HG03432 (cell line): ENCODE measurements around the gene RHBDL1.

Experiments
- ATAC-seq: cut with Tn5 transposase; IDR thresholded peaks from one replicate; pipeline ENCODE4 v1.9.1; 2021; ENCODE audit warnings: mild to moderate bottlenecking, moderate library complexity; ENCODE audit not compliant: unreplicated experiment

RHBDL1 gene

DNA sequence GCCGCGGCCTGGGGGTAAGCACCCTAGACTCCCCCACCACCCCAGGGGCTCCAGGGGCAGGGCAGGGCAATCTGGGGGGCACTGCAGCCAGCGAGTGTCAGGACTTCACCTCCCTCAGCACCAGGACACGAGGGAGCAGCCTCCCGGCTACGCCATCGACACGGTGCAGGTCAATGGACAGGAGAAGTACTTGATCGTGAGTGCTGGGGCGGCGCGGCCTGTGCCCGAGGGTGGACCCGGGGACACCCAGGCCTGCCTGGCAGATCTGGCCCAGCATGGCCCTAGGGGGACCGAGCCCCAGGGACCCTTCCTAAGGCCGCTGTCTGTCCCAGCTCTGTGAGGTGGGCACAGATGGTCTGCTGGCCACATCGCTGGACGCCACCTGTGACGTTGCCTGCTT lies 3.1 kb upstream of the RHBDL1 start:
- ATAC-seq, result no peak

- no peak for ATAC-seq
Observed at GRCh38 chr16:672851-673250, 2.6 kb upstream of the RHBDL1 start.

GRCh38 chr16:673399-673991 lies 2.0 kb upstream of the RHBDL1 start:
- ATAC-seq, result no peak

DNA sequence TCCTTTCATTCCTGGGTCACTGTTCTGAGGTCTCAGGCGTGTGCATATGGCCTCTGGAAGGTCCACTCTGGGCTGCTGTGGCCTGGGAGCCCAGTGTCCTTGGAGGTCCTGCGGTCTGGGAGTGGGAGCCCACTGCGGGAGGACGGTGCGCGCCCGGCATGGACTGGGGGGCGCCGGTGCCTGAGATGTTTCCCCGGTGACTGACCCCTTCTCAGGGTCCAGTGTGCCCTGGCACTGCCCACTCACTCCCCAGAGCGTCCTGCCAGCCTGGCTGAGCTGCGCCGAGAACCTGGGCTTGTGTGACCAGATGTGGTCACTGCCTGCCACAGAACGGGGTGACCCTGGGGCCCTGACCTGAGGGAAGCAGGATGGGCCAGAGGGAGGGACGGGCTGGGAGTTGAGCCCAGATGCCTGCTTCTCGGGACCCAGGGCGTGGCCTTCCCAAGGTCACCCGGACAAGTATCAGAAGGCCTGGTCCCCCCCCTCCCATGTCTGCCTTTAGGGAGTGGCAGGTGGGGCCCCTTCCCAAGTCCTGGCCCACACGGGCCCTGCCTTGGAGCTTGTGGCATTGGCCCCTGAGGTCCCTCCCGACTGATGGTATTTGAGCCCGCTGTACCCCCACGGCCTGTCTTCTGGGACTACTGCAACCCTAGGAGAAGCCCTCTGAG lies 1.1 kb upstream of the RHBDL1 start:
- no peak for ATAC-seq

GRCh38 chr16:675884-676564 lies 553 bp downstream of the RHBDL1 start:
- no peak for ATAC-seq

- ATAC-seq, result no peak
Observed at GRCh38 chr16:676565-676902, 1.1 kb downstream of the RHBDL1 start.

DNA sequence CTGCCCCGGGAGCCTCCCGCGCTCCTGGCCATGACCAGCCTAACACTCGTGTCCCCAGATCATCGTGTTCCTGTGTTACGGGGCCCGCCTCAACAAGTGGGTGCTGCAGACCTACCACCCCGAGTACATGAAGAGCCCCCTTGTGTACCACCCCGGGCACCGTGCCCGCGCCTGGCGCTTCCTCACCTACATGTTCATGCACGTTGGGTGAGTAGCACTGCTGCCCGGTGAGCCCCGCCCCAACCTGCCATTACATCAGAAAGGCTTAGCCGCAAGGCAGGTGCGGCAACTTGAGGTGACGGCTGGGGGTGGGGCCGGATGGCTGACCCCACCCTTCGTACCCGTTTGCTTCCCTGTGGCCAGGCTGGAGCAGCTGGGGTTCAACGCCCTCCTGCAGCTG lies 1.4 kb downstream of the RHBDL1 start:
- ATAC-seq, result no peak

GRCh38 chr16:677316-678190 lies 2.1 kb downstream of the RHBDL1 start:
- no peak for ATAC-seq

- no peak for ATAC-seq
Observed at GRCh38 chr16:678209-678857, 2.9 kb downstream of the RHBDL1 start.

DNA sequence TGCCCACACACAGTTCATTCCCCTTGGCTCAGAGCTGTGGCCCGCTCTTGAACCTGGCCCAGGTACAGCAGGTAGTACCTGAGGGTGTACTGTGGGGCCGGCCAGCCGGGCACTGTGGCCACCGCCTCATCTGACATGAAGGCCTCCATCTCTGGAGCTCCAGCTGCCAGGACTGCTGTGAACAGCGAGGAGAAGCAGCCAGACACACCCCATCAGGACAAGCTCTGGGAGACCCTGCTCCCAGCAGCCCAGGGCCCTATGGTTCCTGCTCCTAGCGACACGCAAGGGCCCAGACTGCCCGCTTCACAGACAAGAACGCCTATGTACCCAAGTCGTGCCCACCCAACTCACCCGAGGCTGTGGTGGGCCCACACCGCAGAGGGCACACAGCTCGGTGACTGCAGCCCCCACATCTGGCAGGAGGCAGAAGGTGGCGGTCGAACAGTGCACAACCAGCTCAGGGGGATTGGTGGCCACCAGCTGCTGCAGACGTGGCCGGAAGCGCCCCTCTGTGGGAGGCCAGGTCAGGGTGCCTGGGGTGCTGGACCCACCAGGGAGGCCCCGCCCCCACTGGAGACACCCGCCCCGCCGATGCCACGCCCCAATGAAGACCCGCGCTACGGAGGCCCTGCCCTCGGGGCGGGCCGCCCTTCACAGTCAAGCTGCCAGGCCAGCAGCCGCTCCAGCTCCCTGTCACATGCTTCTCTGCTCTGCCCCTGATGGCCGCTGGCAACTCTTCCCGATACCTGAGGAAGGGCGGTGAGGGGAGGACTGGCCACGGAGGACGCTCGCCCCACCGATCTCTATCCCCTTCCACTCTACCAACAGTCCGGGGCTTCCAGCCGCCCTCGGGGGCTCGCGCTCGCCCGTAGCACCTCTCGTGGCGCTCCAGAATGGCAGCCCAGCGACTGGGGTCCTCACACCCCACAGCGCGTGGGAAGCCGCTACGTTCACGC lies 3.7 kb downstream of the RHBDL1 start:
- ATAC-seq, result peak; percentile 7

DNA sequence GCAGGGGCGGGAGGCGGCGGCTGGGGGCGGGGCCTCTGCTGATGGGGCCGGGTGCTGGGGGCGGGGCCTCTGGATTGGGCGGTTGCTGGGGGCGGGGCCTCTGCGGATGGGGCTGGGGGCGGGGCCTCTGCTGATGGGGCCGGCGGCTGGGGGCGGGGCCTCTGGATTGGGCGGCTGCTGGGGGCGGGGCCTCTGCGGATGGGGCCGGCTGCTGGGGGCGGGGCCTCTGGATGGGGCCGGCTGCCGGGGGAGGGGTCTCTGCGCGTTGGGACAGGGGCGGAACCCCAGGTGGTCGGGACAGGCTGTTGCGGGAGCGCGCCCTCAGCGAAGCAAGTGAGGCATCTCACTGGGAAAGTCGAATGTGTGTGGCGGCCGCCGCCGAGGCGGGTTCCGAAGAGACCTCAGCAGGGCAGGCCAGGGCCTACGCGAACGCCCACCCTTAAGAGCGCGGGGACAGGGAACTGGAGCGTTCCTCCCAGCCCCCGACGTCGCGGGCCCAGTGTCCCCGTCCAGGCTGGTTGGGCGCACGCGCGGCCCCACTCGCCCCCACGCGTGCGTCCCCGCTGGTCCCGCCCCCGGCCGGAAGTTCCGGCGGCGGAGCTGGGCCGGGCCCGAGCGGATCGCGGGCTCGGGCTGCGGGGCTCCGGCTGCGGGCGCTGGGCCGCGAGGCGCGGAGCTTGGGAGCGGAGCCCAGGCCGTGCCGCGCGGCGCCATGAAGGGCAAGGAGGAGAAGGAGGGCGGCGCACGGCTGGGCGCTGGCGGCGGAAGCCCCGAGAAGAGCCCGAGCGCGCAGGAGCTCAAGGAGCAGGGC lies 4.5 kb downstream of the RHBDL1 start, which contains the start of gene STUB1:
TSS of gene STUB1 (plus strand) at position 597 of the 811 bp plus-strand sequence. CDS start at position 713, 116 bp downstream.
- peak; percentile 40 for ATAC-seq

- peak; percentile 1 for ATAC-seq
Observed at GRCh38 chr16:680625-680945, 5.1 kb downstream of the RHBDL1 start.

DNA sequence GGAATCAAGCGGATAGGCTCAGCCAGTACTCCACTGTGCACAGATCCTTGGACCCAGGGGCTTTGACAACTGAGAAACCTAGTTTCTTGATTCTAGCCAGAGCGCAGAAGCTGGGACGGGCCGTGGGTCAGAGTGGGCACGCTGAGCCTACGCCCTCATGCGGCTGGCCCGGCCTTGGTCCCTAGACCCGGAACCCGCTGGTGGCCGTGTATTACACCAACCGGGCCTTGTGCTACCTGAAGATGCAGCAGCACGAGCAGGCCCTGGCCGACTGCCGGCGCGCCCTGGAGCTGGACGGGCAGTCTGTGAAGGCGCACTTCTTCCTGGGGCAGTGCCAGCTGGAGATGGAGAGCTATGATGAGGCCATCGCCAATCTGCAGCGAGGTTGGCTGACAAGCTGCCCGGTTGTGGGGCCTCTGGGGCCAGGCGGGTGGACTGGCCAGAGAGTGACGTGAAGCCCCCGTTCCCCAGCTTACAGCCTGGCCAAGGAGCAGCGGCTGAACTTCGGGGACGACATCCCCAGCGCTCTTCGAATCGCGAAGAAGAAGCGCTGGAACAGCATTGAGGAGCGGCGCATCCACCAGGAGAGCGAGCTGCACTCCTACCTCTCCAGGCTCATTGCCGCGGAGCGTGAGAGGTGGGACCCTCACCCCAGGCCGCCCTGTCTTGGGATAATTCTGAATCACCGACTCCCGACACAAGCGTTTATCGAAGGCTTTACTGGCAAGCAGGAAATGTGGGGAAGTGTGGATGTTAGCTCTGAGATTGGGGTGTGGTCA lies 5.7 kb downstream of the RHBDL1 start:
- ATAC-seq, result no peak

DNA sequence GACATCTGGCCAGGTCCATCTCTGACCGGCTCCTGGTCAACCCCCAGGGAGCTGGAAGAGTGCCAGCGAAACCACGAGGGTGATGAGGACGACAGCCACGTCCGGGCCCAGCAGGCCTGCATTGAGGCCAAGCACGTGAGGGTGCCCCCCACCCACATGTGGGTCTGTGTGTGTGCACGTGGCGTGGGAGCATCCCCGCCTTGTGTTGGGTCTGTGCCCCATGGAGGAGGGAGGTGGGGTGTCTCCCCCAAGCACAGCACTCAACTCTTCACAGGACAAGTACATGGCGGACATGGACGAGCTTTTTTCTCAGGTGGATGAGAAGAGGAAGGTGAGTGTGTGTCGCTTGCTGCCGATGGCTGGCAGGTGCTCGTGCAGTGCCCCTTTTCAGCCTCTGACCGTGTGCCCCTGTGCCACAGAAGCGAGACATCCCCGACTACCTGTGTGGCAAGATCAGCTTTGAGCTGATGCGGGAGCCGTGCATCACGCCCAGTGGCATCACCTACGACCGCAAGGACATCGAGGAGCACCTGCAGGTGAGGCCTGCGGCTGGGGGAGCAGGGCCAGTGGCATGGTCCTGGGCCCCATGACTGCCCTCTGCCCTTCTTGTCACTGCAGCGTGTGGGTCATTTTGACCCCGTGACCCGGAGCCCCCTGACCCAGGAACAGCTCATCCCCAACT lies 6.4 kb downstream of the RHBDL1 start:
- no peak for ATAC-seq

- no peak for ATAC-seq
Observed at GRCh38 chr16:682493-683395, 7.3 kb downstream of the RHBDL1 start.

DNA sequence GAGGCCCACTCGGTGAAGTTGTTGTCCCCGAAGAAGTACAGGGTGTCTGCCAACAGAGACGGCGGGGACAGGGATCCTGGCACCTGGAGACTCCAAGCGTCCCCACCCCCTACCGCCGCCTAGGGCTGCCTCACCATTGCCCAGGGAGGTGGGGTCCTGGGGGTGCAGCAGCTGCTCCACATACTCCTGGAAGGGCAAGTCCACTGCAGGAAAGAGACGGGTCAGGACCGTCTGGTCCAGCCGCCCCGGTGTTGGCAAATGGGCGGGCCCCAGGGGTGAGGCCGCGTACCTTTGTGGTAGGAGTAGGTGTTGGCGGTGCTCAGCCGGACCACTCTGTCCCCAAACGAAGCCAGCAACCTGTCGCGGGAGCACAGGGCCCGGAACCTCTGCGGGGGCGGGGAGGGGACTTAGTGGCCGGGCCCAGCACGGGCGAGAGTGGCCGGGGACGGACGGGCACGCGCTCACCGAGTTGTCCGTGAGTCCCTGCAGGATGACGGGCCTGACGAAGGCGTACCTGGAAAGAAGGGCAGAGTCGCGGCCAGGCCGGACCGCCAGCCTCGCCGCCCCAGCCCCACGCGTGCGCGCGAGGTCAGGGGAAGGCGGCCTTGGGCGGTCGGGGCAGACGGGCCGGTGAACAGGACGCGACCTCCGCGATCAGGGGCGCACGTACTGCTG lies 8.1 kb downstream of the RHBDL1 start:
- ATAC-seq, result no peak
